Stimulated activated CD8-positive, alpha-beta memory T cell treated with anti-CD3 and anti-CD28 coated beads, Interleukin-2, amount 100 ng/mL, for 48 hours (primary cell): ENCODE measurements around the gene WWOX.

Experiments used
- DNase-seq, 2 donors: peaks; one replicate each; pipeline ENCODE4 v3.0.0-alpha.2; 2020; ENCODE audit warnings: low read depth in 2 of 2

WWOX gene

DNA sequence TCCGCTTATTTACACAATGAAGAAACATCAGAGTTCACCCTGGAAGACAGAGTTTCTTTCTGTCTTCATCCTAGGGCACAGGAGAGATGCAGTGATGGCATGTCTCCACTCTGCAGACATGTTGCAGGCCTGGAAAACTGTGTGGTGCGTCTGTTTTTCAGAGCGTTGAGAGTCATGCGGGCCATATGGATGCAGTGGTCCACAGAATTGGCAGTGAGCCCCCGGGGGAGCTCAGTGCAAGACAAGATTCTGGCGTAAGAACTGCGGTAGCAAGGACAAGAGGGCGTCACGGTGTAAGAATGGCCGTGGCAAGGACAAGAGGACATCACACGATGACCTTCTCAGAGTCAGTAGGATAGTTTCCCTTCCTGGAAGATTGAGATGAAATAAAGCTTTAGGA is 847.1 kb downstream of the WWOX start:
- no peak for DNase-seq

DNA sequence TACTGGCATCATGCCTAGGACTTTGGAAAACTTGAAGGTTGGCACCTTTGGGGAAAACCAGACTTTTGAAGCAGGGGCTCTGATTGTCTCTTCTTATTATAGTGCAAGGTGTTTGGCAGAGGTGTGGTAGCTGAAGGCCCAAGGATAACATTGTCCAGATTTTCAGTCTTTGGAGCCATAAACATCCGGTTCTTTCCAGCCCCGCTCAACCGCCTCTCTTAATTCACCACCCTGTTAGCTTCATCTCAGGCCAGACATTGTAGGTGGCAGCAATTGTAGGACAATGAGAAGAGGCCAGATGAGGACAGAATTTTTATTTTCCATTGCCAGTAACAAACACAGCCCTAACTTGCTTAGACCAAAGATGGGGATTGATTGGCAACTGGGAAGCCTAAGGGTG is 851.3 kb downstream of the WWOX start:
- no peak for DNase-seq

DNA sequence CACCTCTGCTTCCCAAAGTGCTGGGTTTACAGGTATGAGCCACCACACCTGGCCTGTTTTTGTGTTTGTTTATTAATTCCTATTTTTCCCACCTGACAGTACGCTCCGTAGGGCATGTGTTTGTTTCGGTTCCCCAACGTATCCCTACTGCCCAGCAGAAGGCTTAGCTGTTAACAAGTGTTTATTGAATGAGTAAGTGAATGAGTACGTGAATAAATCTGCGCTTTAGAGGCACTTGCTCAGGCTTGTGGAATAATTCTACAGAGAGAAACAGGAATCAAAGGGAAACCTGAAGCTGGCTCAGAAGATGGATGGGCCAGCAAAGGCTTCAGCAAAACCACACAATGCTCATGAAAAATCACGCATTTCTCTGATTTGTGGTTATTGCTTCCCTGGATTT is 853.2 kb downstream of the WWOX start:
- DNase-seq = no peak

DNA sequence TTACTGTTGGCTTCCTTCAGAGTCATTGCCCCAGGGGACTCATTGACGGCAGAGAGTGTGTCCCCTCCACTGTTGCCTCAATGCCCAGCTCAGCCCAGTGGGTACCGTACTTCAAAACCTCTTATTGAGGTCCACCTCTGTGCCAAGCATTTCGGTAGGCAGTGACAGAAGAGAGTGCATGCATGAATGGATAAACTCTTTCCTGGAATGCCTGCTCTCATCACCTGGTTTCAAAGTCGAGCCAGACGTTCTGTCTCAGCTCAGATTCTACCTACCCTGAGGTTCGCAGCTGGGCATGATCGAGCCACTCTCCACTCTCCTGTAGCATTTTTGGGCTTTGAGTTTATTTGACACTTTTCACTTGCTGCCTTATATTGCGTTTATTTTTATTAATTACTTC is 854.1 kb downstream of the WWOX start:
- DNase-seq = no peak

DNA sequence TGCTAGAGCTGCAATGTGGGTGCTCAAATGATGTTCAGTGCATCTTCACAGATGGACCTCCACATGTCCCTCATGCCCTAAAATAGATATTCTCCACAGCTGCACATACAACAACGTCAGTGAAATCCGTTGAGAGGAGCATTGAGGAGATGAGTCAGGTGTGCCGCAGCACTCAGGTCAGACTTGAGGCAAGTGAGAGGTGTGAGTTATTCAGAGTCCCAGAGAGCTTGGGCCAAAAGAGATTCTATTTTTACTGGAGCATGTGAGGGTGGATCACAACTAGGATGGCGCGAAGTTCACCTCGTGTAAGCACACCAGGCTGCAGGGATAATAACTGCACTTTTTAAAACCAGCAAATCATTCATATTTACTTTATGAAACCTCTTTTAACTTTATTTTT is 855.8 kb downstream of the WWOX start:
- no peak for DNase-seq

DNA sequence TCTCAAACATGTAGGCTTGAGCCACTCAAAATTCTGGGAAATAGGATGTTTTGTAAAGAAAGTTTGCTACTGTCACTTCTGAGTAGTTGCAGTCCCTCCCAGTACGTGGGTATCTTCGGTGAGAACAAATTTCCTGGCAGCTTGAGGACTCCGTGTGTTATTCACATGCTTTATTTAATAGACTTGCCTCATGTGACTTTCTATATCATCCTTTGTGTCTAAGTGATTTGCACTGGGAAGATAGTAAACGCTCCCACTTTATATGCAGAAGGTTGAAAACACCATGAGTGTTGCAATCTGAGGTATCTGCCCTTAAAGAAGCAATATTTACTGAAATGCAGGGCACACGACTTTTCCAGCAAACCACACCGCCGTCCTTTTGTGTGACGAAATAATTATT is 857.4 kb downstream of the WWOX start:
- no peak for DNase-seq

DNA sequence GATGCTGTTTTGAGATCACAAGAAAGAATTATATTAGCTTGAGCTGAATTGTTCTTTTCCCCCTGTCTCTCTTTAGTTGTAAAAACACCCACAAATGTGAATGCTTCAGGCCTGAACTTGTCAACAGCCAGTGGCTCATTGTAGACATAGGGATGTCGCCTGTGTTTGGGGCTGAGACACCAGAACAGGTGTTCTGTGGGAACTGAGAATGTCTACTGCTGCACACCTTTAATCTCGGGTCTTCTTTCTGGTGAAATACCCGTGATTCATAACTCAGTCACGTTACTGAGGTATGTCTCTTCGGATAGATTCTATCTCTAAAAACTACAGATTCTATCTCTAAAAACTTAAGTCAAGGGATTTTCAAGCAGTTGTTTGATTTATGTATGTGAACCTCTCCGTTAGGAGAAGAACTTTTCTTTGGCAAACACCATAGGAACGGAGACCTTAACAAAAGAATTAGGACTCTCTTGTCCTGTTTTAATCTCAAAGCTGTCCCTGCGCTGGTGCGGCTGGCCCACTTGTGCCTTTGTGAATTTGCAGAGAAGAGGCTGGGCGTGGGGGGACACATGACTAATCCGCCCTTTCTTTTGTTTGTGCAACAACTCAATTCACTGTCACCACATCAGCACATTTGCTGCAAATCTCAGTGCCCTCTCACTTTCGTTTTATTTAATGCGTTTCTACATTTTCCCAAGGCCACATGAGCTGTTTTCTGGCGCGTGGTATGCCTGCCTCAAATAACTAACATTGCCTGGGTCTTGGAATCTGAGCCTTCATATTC is 858.1 kb downstream of the WWOX start:
- no peak for DNase-seq

DNA sequence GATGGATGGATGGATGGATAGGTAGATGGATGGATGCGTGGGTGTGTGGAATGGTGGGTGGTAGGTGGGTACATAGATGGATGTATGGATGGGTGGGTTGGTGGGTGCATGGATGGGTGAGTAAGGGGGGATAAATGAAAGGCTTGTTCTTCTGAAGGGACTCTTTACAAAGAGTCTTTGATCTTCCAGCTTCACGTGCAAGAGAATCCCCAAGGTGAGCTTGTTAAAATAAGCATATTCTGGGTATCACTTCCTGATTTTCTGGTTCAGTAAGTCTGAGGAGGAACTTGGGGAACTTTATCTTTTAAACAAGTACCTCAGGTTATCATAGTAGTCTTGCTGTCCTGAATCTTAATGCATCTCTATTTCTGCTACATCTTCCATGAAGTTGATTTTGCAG is 862.0 kb downstream of the WWOX start:
- DNase-seq = no peak

DNA sequence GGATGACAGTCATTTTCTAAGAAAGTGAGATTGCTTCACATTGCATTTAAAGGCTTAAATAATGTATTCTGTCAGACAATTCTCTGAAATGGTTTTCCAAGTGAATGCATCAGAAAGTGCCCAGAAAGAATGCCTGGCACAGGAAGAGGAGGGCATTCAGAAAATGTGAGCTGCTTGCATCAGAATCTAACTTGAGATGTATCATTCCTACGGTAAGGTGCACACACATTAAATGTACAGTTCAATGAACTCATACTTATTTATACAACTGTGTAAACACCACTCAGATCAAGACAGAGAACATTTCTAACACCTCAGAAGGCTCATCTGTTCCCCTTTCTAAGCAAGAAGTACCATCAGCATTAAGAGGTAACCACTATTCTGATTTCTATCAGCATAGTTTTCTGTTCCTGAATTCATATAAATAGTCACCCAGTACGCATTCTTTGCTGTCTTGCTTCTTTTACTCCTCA is 863.0 kb downstream of the WWOX start:
- no peak for DNase-seq

DNA sequence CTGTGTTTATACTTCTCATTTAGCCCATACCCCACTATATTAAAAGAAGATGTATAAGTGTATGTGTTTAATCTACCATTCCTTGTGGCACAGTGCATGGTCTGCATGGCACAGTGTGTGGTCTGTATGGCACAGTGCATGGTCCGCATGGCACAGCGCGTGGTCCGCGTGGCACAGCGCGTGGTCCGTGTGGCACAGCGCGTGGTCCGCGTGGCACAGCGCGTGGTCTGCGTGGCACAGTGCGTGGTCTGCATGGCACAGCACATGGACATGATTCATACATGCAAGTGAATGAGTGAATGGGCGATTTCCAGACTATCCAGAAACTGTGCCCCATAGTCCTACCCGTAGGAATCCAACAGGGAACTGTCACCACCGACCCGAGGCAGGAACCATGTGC is 868.5 kb downstream of the WWOX start:
- no peak for DNase-seq

DNA sequence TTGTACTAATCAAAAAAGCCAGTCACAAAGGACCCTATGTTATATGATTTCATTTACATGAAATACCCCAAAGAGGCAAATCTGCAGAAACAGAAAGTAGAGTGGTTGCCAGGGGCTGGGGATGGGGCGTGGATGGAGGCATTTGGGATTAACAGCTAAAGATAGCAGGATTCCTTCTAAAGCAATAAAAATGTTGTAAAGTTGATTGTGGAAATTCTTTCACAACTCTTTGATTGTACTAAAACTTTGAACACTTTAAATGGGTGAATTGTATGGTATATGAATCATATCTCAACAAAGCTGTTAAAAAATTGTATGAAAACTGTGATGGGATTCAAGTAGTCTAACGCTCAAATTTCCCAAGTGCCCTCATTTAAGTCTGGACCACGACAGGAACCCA is 870.3 kb downstream of the WWOX start:
- DNase-seq = no peak

DNA sequence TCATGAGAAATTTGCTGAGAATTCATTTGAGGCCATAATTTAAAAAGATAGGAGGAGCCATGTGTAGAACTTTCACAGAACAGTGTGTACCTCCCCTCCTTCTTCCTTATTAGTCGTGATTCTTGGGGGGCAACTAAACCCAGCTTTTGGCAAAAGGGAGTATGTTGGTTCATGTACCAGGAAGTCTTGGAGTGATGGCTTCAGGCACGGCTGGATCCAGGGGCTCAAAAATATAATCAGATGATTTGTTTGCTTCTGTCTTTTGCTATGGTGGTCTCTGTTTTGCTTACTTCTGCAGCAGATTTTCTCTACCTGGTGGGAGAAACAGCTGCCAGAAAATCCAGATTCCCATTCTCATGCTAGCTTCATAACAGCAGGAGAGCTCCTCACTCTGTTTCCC is 871.2 kb downstream of the WWOX start:
- no peak for DNase-seq

DNA sequence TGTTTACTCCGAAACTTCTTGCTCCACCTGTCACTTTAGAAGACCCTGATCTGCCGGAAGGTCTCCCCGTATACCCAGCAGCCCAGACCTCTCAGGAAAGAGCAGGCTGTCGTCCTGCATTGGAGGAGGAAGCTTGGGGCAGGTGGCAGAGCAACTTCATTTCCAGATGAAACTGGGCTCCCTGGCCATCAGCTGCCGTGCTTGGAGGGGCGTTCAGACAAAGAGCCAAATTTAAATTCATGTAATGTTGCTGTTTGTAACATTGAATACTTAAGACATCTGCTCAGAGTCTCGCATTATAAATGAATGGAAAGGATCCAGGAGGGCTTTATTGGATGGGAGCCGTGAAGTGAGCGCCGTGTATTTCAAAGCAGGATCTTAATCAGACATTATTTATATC is 872.6 kb downstream of the WWOX start:
- DNase-seq = no peak

DNA sequence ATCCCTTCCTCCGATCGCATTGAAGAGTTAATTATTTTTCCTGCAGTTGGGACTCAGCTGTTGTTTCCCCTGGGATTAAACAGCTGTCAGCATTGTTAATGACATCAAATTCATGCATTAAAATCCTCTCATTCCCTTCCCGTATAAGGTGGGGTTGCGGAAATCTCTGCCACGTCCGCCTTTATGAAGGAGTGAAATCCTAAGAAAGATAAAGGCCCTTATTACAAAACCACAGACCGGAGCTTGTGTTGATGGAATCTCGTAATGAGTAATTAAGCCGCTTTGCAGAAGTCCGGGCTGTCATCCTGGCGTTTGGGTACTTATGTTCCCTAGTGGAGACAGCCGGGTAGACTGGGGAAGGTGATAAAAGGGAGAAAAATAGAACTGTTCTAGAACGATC is 873.5 kb downstream of the WWOX start:
- no peak for DNase-seq

DNA sequence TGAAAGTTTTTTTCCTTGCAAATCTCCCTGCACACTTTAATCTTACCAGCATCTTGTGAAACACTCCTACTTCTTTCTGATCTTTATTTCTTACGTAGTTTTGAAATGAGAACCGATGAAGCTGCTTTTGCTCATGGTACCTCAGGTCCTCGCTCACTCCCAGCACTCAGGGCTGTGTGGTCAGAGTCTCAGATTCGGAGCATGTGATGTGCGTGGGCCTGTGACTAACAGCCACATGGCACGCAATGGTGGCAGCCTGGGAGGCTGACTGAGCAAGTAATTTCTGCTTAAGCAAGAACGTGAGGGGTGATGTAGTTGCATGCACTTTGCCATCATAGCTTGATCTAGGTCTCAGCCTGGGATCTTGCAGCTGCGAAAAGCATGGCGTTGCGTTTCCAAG is 876.8 kb downstream of the WWOX start:
- DNase-seq = peak in 1 of 2 donors; percentile 37

DNA sequence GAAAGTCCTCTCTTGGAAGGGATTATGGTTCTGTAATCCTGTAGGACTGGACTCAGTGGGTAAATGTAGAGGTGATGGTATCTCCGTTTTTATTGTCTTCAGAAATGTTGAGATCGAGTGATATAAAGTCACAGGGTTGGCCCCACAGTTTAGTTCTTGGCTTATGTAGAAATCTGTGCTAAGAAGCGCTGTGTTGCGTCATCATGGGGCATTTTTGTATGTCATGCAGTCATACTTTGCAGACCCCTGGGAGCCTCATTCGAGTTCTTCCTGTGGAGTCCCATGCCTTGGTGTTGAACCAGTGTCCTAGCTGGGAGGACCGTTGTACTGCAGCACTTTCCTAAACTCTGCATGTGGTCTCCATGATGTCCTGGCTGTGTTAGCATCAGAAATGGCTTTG is 881.4 kb downstream of the WWOX start:
- no peak for DNase-seq

DNA sequence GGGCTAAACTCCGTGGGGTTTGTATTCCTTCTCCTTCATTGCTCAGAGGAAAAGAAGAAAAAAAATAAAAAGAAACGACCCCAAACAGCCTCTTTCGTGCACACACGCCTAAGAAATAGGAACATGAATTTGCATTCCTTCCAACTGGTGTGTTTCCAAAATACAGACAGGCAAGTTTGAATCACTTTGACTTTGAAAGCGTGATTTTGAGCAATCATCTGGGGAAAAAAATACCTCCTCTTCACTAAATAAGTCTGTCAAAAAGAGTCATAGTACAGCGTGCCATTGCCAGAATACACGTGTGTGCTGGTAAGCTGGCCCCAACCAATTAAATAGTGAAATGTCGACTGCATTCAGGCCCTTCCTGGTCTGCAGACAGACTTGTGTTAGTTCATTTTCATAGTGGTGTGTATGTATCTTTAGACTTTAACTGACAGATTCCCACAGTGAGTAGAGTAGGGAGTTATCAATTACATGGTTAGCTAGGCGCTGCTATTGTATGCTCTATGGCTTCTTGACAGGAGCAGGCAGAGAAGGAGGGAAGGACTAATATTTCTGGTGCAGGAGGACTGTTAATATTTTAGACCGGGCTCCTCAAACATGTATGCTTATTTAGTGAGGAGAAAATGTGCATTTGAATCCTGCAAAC is 882.8 kb downstream of the WWOX start:
- DNase-seq = no peak

DNA sequence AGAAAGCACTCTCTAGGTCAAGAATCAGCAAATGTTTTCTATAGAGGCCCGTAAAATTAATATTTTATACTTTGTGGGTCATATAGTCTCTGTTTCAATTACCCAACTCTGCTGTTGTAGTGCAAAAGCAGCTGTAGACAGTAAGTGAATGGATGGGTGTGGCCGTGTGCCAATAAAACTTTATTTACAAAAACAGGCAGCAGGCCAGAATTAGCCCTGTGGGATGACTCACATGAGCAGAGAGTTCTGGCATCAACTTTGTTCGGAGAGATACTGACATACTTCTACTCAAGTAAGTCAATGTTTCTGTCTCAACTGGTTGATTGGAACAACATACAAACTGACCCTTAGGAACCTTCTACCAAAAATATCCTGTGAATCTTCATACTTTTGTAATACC is 884.9 kb downstream of the WWOX start:
- DNase-seq = no peak

DNA sequence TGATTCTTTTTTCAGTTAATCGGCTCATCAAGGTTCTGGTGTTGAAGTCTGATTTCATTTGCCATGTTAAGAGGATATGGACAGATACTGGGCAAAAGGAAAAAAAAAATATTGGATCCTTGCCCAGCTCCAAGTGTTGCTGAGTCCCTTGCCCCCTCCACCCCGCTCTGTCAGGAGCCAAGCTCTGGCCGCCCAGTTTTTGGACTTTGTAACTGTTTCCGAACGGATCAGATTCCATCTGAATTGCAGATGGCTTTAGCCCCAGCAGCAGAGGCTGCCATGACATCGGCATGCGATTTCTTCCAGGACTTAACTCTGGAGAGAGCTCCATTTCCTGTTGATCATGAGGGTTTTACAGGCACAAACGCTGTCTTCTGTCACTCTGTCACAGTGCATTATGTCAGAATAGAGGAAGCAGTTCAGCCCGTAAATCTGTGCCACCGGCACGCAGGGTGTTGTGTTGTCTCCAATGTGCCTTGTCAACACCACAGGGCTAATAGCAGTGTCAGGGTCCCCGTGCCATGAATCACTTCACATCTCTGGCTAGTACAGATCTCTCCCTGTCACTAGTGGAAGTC is 885.5 kb downstream of the WWOX start:
- DNase-seq = no peak

DNA sequence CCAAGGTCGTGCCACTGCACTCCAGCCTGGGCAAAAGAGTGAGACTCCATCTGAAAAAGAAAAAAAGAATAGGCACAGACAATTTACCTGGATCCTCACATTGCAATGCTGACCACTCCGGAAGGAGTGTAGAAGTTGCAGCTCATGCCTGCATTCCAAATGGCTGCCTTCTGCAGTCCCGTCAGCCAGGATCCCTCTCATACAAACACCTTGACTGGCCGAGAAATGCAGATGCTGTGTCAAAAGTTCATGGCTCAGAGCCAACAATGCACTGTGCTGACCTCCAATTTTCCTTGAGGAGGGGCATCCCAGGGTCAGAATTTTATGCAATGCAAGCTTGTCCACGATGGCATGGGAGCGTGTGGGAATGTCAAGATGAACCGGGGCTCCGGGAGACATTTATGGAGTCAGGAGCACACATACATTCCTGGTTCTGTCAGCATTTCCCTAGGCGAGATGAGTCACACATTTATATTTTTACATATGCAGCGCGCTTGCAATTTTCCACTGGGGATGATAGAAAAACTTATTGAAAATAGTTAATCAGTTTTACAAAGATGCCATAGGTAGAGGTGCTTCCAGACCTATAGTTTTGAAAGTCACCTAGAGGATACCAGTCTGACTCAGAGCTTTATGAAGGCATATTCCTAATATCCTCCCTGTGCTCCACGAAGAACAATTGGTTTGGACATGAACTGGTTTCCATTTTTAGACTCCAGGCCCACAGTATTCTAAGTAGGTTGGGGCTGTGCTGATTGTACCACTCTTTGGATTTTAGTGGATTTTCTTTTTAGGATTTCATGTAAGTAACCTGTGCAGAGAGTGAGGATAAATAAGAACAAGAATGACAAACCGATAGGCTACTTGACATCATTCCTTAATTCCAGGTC is 886.5 kb downstream of the WWOX start:
- DNase-seq = no peak

DNA sequence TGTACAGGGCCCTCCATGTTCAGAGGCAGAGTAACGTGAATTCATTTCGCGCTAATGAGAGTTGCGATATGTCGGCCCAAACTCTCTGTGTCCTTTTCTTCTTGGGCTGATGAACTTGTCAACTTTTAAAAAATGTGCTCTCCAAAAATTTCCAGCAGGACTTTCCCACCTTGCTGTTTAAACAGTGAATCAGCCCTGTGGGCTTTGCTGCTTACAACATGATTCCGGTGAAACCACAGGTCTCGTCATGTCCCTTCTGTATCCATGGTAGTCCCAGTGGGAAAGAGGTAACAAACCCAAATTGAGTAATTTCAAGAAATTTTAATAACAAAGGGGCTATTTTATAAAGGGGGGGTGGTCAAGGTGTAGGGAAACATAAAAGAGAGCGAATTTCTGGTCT is 888.2 kb downstream of the WWOX start:
- no peak for DNase-seq

DNA sequence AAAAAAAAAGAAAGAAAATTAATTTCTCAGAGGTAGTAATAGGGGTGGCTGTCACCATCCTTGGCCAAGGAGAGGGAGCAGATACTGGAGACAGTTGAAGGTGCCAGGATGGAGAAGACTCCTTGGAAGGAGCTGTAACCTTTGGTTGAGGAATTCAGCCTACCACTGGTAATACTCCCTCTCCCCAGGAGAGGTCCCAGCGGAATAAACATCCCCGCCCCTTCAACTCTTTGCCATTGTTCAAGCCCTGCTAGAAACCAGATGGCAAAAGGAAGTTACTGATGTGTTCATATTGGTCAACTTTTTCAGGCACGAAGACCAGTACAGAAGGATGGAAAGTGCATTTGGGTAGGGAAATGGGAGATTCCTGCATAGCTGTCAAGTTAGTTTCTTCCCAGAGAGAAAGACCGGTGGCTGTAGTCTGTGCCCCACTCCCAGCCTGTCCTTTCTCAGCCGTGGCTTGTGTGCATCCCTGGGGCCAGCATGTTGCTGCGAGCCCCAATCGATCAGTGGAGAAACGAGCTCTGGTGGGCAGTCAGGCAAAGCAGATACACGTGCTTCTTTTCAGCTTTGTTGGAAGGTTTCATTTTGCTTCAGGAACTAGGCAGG is 889.0 kb downstream of the WWOX start:
- DNase-seq = no peak
